Fibroblast of lung (primary cell): ENCODE results near the gene GPAT2. TPM values are rescaled to one million over a fixed set of nuclear protein-coding genes. Genes with fewer than 3 reads are reported as not detected.
"Not testable (repeated sequence)": the region's sequence is repeated elsewhere in the genome, so short reads cannot be mapped to it uniquely, and the experiment has no call there.

Experiments
- DNase-seq, 2 donors: peaks; one replicate each; pipeline versions ENCODE4 v3.0.0 to v3.0.0-alpha.2; 2010; ENCODE audit warnings: low read depth in 2 of 2
- H2AFZ ChIP-seq: 2 replicates; pipeline ENCODE4 v1.5.1; 2012; ENCODE audit warnings: low read length, control low read depth, inconsistent platforms
- H3K27ac ChIP-seq: 2 replicates; pipeline ENCODE4 v1.5.1; 2011; ENCODE audit warnings: low read length, control low read depth; ENCODE audit not compliant: insufficient read depth
- H3K27me3 ChIP-seq: 2 replicates; pipeline ENCODE4 v1.5.1; 2011; ENCODE audit warnings: mild to moderate bottlenecking, low read length; ENCODE audit not compliant: control insufficient read depth, insufficient read depth
- H3K36me3 ChIP-seq: 2 replicates; pipeline ENCODE4 v1.5.1; 2011; ENCODE audit warnings: low read length; ENCODE audit not compliant: control insufficient read depth, insufficient read depth
- H3K4me1 ChIP-seq: 2 replicates; pipeline ENCODE4 v1.5.1; 2011; ENCODE audit warnings: low read length; ENCODE audit not compliant: control insufficient read depth, insufficient read depth; ENCODE audit errors: extremely low read depth
- H3K4me2 ChIP-seq: 2 replicates; pipeline ENCODE4 v1.5.1; 2011; ENCODE audit warnings: low read length, control low read depth; ENCODE audit not compliant: insufficient read depth; ENCODE audit errors: extremely low read depth
- H3K4me3 ChIP-seq, 4 experiments: fragments of 200-600 bp in 1 of 4; sonication (generic) in 1 of 4; replicated peaks in 1 of 4; 2 replicates each; pipeline ENCODE4 v1.5.1; 2011 to 2016; ENCODE audit warnings: low read length in 4 of 4, low read depth in 3 of 4, mild to moderate bottlenecking in 3 of 4, control low read depth in 2 of 4, inconsistent platforms in 1 of 4, mixed read lengths in 1 of 4; ENCODE audit not compliant: insufficient read depth in 1 of 4; ENCODE audit errors: control extremely low read depth in 1 of 4
- H3K79me2 ChIP-seq: 2 replicates; pipeline ENCODE4 v1.5.1; 2012; ENCODE audit warnings: mild to moderate bottlenecking, low read length, inconsistent platforms; ENCODE audit not compliant: control insufficient read depth, insufficient read depth
- H3K9ac ChIP-seq: 2 replicates; pipeline ENCODE4 v1.5.1; 2011; ENCODE audit warnings: mild to moderate bottlenecking, low read length, control low read depth; ENCODE audit not compliant: insufficient read depth
- H3K9me3 ChIP-seq: 2 replicates; pipeline ENCODE4 v1.5.1; 2012; ENCODE audit warnings: low read depth, low read length; ENCODE audit not compliant: control insufficient read depth, insufficient read depth
- H4K20me1 ChIP-seq: 2 replicates; pipeline ENCODE4 v1.5.1; 2011; ENCODE audit warnings: low read length; ENCODE audit not compliant: control insufficient read depth, insufficient read depth; ENCODE audit errors: extremely low read depth
- EZH2 ChIP-seq: IDR thresholded peaks from 2 replicates; pipeline ENCODE4 v1.5.1; 2012; ENCODE audit warnings: low read length, control low read depth, mild to moderate bottlenecking; ENCODE audit errors: missing control alignments
- polyA plus RNA-seq, 2 donors: library from polyadenylated mRNA; depleted of rRNA in 1 of 2; stranded (reverse) in 1 of 2; unstranded in 1 of 2; fragments of >200 nt; gene quantifications; 2 replicates each; pipeline ENCODE4 v1.2.1, GENCODE V29; 2011 to 2012; ENCODE audit warnings: missing spikeins in 1 of 2
- total RNA-seq: library from RNA; depleted of rRNA; stranded (reverse); fragments of >200 nt; gene quantifications from 2 replicates; pipeline ENCODE4 v1.2.1, GENCODE V29; 2014
- TF ChIP-seq, protein P1 (sequence below), 2 donors: IDR thresholded peaks in 1 of 2; conservative IDR thresholded peaks in 1 of 2; 1 replicate in 1 of 2; 2 replicates in 1 of 2; pipeline ENCODE4 v1.5.1; 2011 to 2012; ENCODE audit warnings: low read length in 2 of 2, control low read depth in 1 of 2, inconsistent platforms in 1 of 2, low read depth in 1 of 2, mild to moderate bottlenecking in 1 of 2

The GPAT2 gene
- total and polyA plus RNA-seq, 2 donors (not counting 1 experiment from before 2014, with no cell fraction given): 1.1 to 2.8 TPM

DNA sequence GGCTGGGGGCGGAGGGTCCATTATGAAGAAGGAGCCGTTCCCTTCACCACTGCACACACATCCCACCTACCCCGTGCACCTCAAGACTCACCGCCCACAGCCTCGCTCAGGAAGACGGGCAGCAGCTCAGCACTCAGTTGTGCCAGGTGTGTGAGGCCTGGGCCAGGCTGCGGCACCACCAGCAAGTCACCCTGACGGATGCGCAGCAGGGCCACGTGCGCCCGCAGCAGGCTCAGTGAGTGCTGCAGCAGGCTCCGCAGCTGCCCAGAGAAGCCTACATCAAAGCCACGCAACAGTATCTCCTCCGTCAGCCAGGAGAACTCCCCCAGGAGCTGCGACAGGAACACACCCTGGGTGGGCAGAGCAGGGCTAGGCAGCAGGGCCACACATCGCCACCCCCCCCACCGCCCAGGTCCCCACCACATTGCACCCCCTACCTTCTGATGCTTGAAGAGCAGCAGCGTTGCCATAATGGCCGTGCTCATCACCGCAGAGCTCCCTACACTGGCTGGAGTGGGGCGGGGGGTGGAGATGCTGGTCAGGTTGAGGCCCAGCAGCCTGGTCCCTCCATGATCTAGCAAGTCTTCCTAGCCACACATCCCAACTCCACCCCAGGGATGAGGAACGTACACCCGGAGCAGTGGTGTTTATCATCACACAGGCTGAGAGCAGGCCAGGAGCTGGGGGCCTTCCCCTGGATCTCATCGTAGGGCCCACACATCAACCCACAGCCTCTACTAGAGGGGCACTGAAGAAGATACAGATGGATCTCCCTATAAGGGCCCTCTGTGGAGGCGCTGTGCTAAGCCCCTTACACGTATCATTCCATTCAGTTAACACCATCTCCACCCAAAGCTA, 10.2 kb downstream of the GPAT2 start:
- no peaks in the 10 kb centered on the region for H3K36me3 ChIP-seq
- no peaks in the 10 kb centered on the region for H3K4me1 ChIP-seq
- no peak for TF ChIP-seq EZH2
- TF ChIP-seq, protein P1, sequence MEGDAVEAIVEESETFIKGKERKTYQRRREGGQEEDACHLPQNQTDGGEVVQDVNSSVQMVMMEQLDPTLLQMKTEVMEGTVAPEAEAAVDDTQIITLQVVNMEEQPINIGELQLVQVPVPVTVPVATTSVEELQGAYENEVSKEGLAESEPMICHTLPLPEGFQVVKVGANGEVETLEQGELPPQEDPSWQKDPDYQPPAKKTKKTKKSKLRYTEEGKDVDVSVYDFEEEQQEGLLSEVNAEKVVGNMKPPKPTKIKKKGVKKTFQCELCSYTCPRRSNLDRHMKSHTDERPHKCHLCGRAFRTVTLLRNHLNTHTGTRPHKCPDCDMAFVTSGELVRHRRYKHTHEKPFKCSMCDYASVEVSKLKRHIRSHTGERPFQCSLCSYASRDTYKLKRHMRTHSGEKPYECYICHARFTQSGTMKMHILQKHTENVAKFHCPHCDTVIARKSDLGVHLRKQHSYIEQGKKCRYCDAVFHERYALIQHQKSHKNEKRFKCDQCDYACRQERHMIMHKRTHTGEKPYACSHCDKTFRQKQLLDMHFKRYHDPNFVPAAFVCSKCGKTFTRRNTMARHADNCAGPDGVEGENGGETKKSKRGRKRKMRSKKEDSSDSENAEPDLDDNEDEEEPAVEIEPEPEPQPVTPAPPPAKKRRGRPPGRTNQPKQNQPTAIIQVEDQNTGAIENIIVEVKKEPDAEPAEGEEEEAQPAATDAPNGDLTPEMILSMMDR (conservative IDR thresholded peaks at IDR 0.05 in 1 of 2, IDR thresholded peaks at IDR 0.05 in 1 of 2; ENCODE audit: low read depth in 1 of 2, low read length in 2 of 2): no peak
- H3K4me3 ChIP-seq: no peak overlapping the region
- H4K20me1 ChIP-seq: no peaks in the 10 kb centered on the region
- no peaks in the 10 kb centered on the region for H3K79me2 ChIP-seq
- no peaks in the 10 kb centered on the region for H3K27me3 ChIP-seq
- no peak overlapping the region for H2AFZ ChIP-seq
- no peak for DNase-seq
- no peaks in the 10 kb centered on the region for H3K9me3 ChIP-seq
- H3K4me2 ChIP-seq: no peak overlapping the region
- H3K9ac ChIP-seq: no peak overlapping the region
- no peak overlapping the region for H3K27ac ChIP-seq

DNA sequence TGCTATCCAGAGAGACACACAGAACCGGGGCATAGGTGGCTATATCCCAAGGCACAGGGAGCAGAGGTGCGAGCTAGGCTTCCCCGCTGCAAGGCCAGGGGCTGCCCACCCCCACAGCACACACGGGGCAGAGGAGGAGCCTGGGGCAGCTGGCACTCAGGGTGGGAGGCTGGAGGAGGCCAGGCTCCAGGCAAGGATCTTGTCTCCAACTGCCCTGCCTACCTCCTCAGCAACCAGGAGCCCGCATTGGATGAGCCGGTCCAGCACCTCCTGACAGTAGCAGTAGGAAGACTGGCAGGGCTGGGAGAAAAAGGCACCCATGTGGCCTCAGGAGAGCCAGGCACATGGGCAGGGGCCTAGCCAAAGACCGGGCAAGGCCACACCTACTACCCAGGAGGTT, 11.0 kb downstream of the GPAT2 start:
- H4K20me1 ChIP-seq, H3K9me3 ChIP-seq, H3K4me3 ChIP-seq, H3K79me2 ChIP-seq, H3K4me1 ChIP-seq, H3K4me2 ChIP-seq, H2AFZ ChIP-seq, DNase-seq, H3K9ac ChIP-seq, H3K36me3 ChIP-seq, H3K27ac ChIP-seq, H3K27me3 ChIP-seq: not testable (repeated sequence)

DNA sequence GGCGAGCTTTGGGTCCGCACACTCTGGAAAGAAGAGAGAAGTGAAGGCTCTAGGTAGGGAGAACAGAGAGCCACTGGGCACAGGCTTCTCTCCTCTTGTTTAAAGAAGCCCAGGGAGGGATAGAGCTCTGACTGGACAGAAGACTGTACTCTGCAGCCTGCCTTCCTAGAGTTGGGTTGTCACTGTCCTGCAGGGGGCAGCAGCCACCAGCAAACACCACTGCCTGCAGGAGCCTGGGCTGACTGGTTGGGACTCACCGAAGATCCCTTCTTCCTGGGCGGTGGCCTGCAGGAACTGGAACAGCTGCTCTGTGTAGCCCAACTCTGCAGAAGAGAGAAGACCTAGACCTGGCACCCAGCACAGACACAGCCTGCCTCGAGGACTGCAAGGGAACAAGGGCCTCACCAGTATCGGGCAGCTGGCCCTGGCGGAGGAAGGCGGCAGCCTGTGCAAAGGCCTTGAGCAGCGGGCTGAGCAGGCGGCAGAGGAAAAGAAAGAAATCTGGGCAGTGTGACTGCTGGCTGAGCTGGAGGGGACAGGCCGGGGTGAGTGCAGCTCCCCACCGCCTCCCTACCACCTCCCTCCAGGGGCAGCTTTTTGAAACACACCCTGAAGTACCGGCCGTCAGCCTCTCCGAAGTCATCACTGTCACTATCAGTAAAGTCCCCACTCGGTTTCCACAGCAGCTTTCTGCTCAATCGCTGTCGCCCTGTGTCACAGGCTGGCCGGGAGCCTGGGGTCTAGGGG, 11.8 kb downstream of the GPAT2 start:
- not testable (repeated sequence) for H4K20me1 ChIP-seq, H3K9me3 ChIP-seq

DNA sequence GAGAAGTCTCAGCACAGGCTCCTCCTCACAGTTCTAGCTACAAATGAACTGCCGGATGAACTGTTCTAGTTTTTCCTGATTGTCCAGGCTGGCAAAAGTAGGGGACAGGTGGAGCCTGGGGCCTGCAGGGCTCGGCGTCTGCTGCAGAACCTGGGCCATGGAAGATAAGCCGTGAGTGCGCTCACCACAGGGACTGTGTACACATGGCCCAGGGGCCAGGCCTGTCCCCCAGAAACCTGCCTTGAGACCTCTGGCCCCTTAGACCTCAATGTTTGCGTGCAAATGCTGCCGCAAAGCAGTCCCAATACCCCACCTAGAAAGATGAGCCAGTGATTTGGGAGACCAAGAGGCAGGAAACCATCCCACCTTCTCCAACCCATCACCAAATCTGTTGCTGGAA, 12.6 kb downstream of the GPAT2 start:
- H3K27me3 ChIP-seq, H3K79me2 ChIP-seq, H3K9me3 ChIP-seq, H4K20me1 ChIP-seq, H2AFZ ChIP-seq, H3K36me3 ChIP-seq, H3K4me1 ChIP-seq, H3K27ac ChIP-seq, H3K9ac ChIP-seq, H3K4me2 ChIP-seq, H3K4me3 ChIP-seq, DNase-seq: not testable (repeated sequence)

More for the DNA sequence above, 11.8 kb downstream of the GPAT2 start:
- peak; percentile 61 to 76 for DNase-seq
- H3K79me2 ChIP-seq, H3K4me3 ChIP-seq, H3K27ac ChIP-seq, H3K27me3 ChIP-seq, H3K36me3 ChIP-seq, H3K4me1 ChIP-seq, H3K9ac ChIP-seq, H3K4me2 ChIP-seq, H2AFZ ChIP-seq: not testable (repeated sequence)
- TF ChIP-seq, protein P1 (conservative IDR thresholded peaks at IDR 0.05 in 1 of 2, IDR thresholded peaks at IDR 0.05 in 1 of 2; ENCODE audit: low read depth in 1 of 2, low read length in 2 of 2): peak; percentile 62 to 78

DNA sequence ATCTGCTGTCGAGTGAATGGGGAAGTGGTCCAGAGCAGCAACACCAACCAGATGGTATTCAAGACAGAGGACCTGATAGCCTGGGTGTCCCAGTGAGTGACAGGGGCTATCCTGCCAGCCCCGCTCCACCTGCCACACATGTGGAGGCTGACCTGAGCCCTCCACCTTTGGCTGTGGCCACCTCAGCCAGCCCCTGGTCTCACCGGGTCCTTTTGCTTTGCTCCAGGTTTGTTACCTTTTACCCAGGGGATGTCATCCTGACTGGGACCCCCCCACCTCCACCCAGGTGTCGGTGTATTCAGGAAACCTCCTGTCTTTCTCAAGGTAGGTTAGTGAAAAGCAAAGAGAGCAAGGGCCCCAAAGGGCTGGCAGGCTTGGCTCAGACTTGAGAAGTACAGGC, 13.6 kb downstream of the GPAT2 start:
- H3K27ac ChIP-seq, H3K79me2 ChIP-seq, H3K4me2 ChIP-seq, H3K27me3 ChIP-seq, H3K9me3 ChIP-seq, H3K4me1 ChIP-seq, H3K36me3 ChIP-seq, DNase-seq, H3K9ac ChIP-seq, H4K20me1 ChIP-seq, H3K4me3 ChIP-seq, H2AFZ ChIP-seq: not testable (repeated sequence)
